Lung (tissue), 12 donors: Measurements from ENCODE around the gene PYGL. TPM values are rescaled to one million over a fixed set of nuclear protein-coding genes. Genes with fewer than 3 reads are reported as not detected.

ENCODE experiments used
- ATAC-seq: fragments of 200-7000 bp; cut with Tn5 transposase; one replicate; pipeline ENCODE4 v1.9.1; 2020; ENCODE audit warnings: moderate number of reproducible peaks; ENCODE audit not compliant: insufficient read depth, low FRiP score
- DNase-seq, 3 donors: peaks; one replicate each; pipeline ENCODE4 v3.0.0-alpha.2; 2013 to 2017
- H3K27ac ChIP-seq, 2 donors: one replicate each; pipeline ENCODE4 v1.5.1; 2013; ENCODE audit warnings: mild to moderate bottlenecking in 2 of 2, moderate library complexity in 2 of 2, control low read depth in 1 of 2, inconsistent platforms in 1 of 2, low read depth in 1 of 2, low read length in 1 of 2
- H3K27me3 ChIP-seq, 3 donors: one replicate each; pipeline ENCODE4 v1.5.1; 2013; ENCODE audit warnings: low read length in 2 of 3; ENCODE audit not compliant: control insufficient read depth in 3 of 3, insufficient read depth in 3 of 3
- H3K36me3 ChIP-seq, 4 donors: one replicate each; pipeline ENCODE4 v1.5.1; 2013; ENCODE audit warnings: low read length in 4 of 4, mild to moderate bottlenecking in 1 of 4, moderate library complexity in 1 of 4; ENCODE audit not compliant: control insufficient read depth in 4 of 4, insufficient read depth in 4 of 4
- H3K4me1 ChIP-seq, 5 donors: one replicate each; pipeline ENCODE4 v1.5.1; 2013; ENCODE audit warnings: low read length in 5 of 5, mild to moderate bottlenecking in 2 of 5, moderate library complexity in 1 of 5; ENCODE audit not compliant: control insufficient read depth in 5 of 5, insufficient read depth in 5 of 5
- H3K4me3 ChIP-seq: one replicate; pipeline ENCODE4 v1.5.1; 2013; ENCODE audit warnings: mild to moderate bottlenecking, control low read depth, moderate library complexity
- H3K9ac ChIP-seq, 2 donors: one replicate each; pipeline ENCODE4 v1.5.1; 2013; ENCODE audit warnings: low read length in 2 of 2, control low read depth in 1 of 2; ENCODE audit not compliant: insufficient read depth in 1 of 2
- H3K9me3 ChIP-seq, 4 donors: one replicate each; pipeline ENCODE4 v1.5.1; 2013; ENCODE audit warnings: low read length in 3 of 4, mild to moderate bottlenecking in 1 of 4, moderate library complexity in 1 of 4; ENCODE audit not compliant: control insufficient read depth in 4 of 4, insufficient read depth in 3 of 4
- CTCF ChIP-seq: IDR thresholded peaks from 2 replicates; pipeline ENCODE4 v1.5.1; 2012; ENCODE audit warnings: mild to moderate bottlenecking; ENCODE audit errors: control extremely low read depth, extremely low read depth
- WGBS, 2 donors: extraction: QIAGEN DNeasy Blood & Tissue Kit; methylation state at CpG; one replicate each; pipeline ENCODE4 v1.1.7; 2013; 5-methylcytosine and 5-hydroxymethylcytosine counted together
- polyA plus RNA-seq, 2 donors: library from polyadenylated mRNA; stranded (reverse); fragments of 200-250 nt; gene quantifications; one replicate each; pipeline ENCODE4 v1.2.1, GENCODE V29; 2013
- total RNA-seq, 2 donors: library from RNA; depleted of rRNA in 1 of 2; stranded (reverse); fragments of >200 nt in 1 of 2; gene quantifications; one replicate each; pipeline ENCODE4 v1.2.1, GENCODE V29; 2014 to 2021
- donor health status: control.
- donor health status: control.
- donor health status: Bipolar disorder and iron deficiency.
- donor health status: healthy.
- donor health status: DM: yes; HTN: yes; CAD: no.

PYGL gene
- total and polyA plus RNA-seq, 4 donors = 18.7 to 85.4 (median 45.3) TPM

GRCh38 chr14:50883827-50884197 is 60.5 kb downstream of the PYGL start:
- peaks cover 0 to 2% (median 0%) of the 10 kb centered on the region in 5 donors for H3K4me1 ChIP-seq
- DNase-seq = no peak
- H3K27ac ChIP-seq = no peak overlapping the region
- TF ChIP-seq CTCF = no peak
- H3K4me3 ChIP-seq = no peak overlapping the region
- WGBS, 2 donors = 57 to 62% methylated on average over 1 of the region's 1 CpG
- H3K27me3 ChIP-seq = peaks cover 0 to 9% (median 5%) of the 10 kb centered on the region in 3 donors
- ATAC-seq = no peak
- H3K9ac ChIP-seq = no peak overlapping the region
- H3K36me3 ChIP-seq = no peaks in the 10 kb centered on the region
- peaks cover 0 to 3% (median 0%) of the 10 kb centered on the region in 4 donors for H3K9me3 ChIP-seq

GRCh38 chr14:50882932-50883826 is 61.1 kb downstream of the PYGL start:
- peaks cover 0 to 3% (median 0%) of the 10 kb centered on the region in 4 donors for H3K9me3 ChIP-seq
- H3K27me3 ChIP-seq = peaks cover 0 to 10% (median 5%) of the 10 kb centered on the region in 3 donors
- no peak overlapping the region for H3K27ac ChIP-seq
- peak in 1 of 3 donors; percentile 17 for DNase-seq
- no peak for TF ChIP-seq CTCF
- H3K36me3 ChIP-seq = no peaks in the 10 kb centered on the region
- no peak for ATAC-seq
- WGBS, 2 donors = 71% methylated on average over 8 of the region's 8 CpGs
- H3K4me3 ChIP-seq = no peak overlapping the region
- peaks cover 0 to 2% (median 0%) of the 10 kb centered on the region in 5 donors for H3K4me1 ChIP-seq
- H3K9ac ChIP-seq = no peak overlapping the region

GRCh38 chr14:50875359-50876070 is 68.8 kb downstream of the PYGL start:
- Histone ChIP-seq H3K9ac (no peak overlapping the region), H3K4me3 (no peak overlapping the region)

More at GRCh38 chr14:50875359-50876070, 68.8 kb downstream of the PYGL start:
- Histone ChIP-seq H3K27me3 (peaks cover 4 to 58% (median 31%) of the 10 kb centered on the region in 3 donors), H3K9me3 (no peaks in the 10 kb centered on the region), H3K36me3 (no peaks in the 10 kb centered on the region), H3K27ac (no peak overlapping the region), H3K4me1 (peaks cover 0 to 5% (median 0%) of the 10 kb centered on the region in 5 donors)
- ATAC-seq = no peak
- WGBS, 2 donors = 46 to 65% methylated on average over 7 of the region's 7 CpGs
- DNase-seq = no peak
- TF ChIP-seq CTCF = no peak
